ENCODE data around the gene FAM3D.
"Not testable (repeated sequence)": the region's sequence is repeated elsewhere in the genome, so short reads cannot be mapped to it uniquely, and the experiment has no call there.

The FAM3D gene

GRCh38 chr3:58666683-58667082, at the start of gene FAM3D:
Gene FAM3D (minus strand): TSS chr3:58666774. CDS start chr3:58655563, 11,211 bp downstream.
- DNase-seq (ENCODE audit: low read depth): no peak

GRCh38 chr3:58713715-58714401, 47.3 kb upstream of the FAM3D start:
- DNase-seq (ENCODE audit: low read depth): no peak

- DNase-seq (ENCODE audit: low read depth): no peak
These were observed 45.3 kb upstream of the FAM3D start for GRCh38 chr3:58711871-58712270.

GRCh38 chr3:58708983-58709382, 42.4 kb upstream of the FAM3D start:
- DNase-seq (ENCODE audit: low read depth): not testable (repeated sequence)

- DNase-seq (ENCODE audit: low read depth): no peak
These were observed 41.7 kb upstream of the FAM3D start for GRCh38 chr3:58708116-58708791.

GRCh38 chr3:58707390-58707930, 40.9 kb upstream of the FAM3D start:
- DNase-seq (ENCODE audit: low read depth): no peak

- no peak for DNase-seq (ENCODE audit: low read depth)
These were observed 40.0 kb upstream of the FAM3D start for GRCh38 chr3:58706395-58707167.

GRCh38 chr3:58704745-58705144, 38.2 kb upstream of the FAM3D start:
- DNase-seq (ENCODE audit: low read depth): no peak

- DNase-seq (ENCODE audit: low read depth): not testable (repeated sequence)
These were observed 37.7 kb upstream of the FAM3D start for GRCh38 chr3:58704304-58704703.

GRCh38 chr3:58698246-58698645, 31.7 kb upstream of the FAM3D start:
- no peak for DNase-seq (ENCODE audit: low read depth)

- DNase-seq (ENCODE audit: low read depth): no peak
These were observed 31.0 kb upstream of the FAM3D start for GRCh38 chr3:58697561-58697960.

- DNase-seq (ENCODE audit: low read depth): not testable (repeated sequence)
These were observed 30.2 kb upstream of the FAM3D start for GRCh38 chr3:58696813-58697212.

- DNase-seq (ENCODE audit: low read depth): no peak
These were observed 29.5 kb upstream of the FAM3D start for GRCh38 chr3:58696093-58696492.

GRCh38 chr3:58695284-58695683, 28.7 kb upstream of the FAM3D start:
- not testable (repeated sequence) for DNase-seq (ENCODE audit: low read depth)

GRCh38 chr3:58693940-58694850, 27.6 kb upstream of the FAM3D start:
- no peak for DNase-seq (ENCODE audit: low read depth)

GRCh38 chr3:58692484-58692883, 25.9 kb upstream of the FAM3D start:
- DNase-seq (ENCODE audit: low read depth): no peak

- no peak for DNase-seq (ENCODE audit: low read depth)
These were observed 25.4 kb upstream of the FAM3D start for GRCh38 chr3:58691997-58692396.

GRCh38 chr3:58690490-58690889, 23.9 kb upstream of the FAM3D start:
- no peak for DNase-seq (ENCODE audit: low read depth)

- DNase-seq (ENCODE audit: low read depth): no peak
These were observed 22.0 kb upstream of the FAM3D start for GRCh38 chr3:58688574-58688973.

- DNase-seq (ENCODE audit: low read depth): no peak
These were observed 20.3 kb upstream of the FAM3D start for GRCh38 chr3:58686847-58687246.

- no peak for DNase-seq (ENCODE audit: low read depth)
These were observed 19.1 kb upstream of the FAM3D start for GRCh38 chr3:58685641-58686040.

- no peak for DNase-seq (ENCODE audit: low read depth)
These were observed 16.9 kb upstream of the FAM3D start for GRCh38 chr3:58683466-58683865.
